ENCODE measurements around the gene SUDS3. TPM values are rescaled to one million over a fixed set of nuclear protein-coding genes. Genes with fewer than 3 reads are reported as not detected.

The SUDS3 gene
- total RNA-seq, 2 donors from 2014 or later: 21.2 to 31.1 TPM

GRCh38 chr12:118430516-118430915 lies 54.2 kb downstream of the SUDS3 start:
- intact Hi-C loops (cut with DNase I): no loop called here

GRCh38 chr12:118432812-118433545 lies 56.6 kb downstream of the SUDS3 start:
- no peak for DNase-seq (ENCODE audit: low spot score)
- intact Hi-C loops (cut with DNase I): no loop called here

More at GRCh38 chr12:118430516-118430915, 54.2 kb downstream of the SUDS3 start:
- DNase-seq (ENCODE audit: low spot score): no peak

- DNase-seq (ENCODE audit: low spot score): no peak
- intact Hi-C loops (cut with DNase I): no loop called here
Measured at GRCh38 chr12:118436002-118436730, 59.8 kb downstream of the SUDS3 start.

GRCh38 chr12:118436986-118437385 lies 60.6 kb downstream of the SUDS3 start:
- intact Hi-C loops (cut with DNase I): no loop called here
- DNase-seq (ENCODE audit: low spot score): no peak

GRCh38 chr12:118439068-118439467 lies 62.7 kb downstream of the SUDS3 start:
- intact Hi-C loops (cut with DNase I): no loop called here
- DNase-seq (ENCODE audit: low spot score): no peak

- no peak for DNase-seq (ENCODE audit: low spot score)
- intact Hi-C loops (cut with DNase I): no loop called here
Measured at GRCh38 chr12:118446247-118446646, 69.9 kb downstream of the SUDS3 start.

GRCh38 chr12:118447181-118447580 lies 70.8 kb downstream of the SUDS3 start:
- no peak for DNase-seq (ENCODE audit: low spot score)
- intact Hi-C loops (cut with DNase I): no loop called here

- no peak for DNase-seq (ENCODE audit: low spot score)
- intact Hi-C loops (cut with DNase I): no loop called here
Measured at GRCh38 chr12:118448341-118448740, 72.0 kb downstream of the SUDS3 start.

GRCh38 chr12:118455327-118455726 lies 79.0 kb downstream of the SUDS3 start:
- no peak for DNase-seq (ENCODE audit: low spot score)
- intact Hi-C loops (cut with DNase I): no loop called here

- DNase-seq (ENCODE audit: low spot score): no peak
- intact Hi-C loops (cut with DNase I): no loop called here
Measured at GRCh38 chr12:118456741-118457140, 80.4 kb downstream of the SUDS3 start.

- intact Hi-C loops (cut with DNase I): no loop called here
- DNase-seq (ENCODE audit: low spot score): no peak
Measured at GRCh38 chr12:118459110-118459509, 82.8 kb downstream of the SUDS3 start.

GRCh38 chr12:118463677-118464076 lies 87.3 kb downstream of the SUDS3 start:
- intact Hi-C loops (cut with DNase I): no loop called here
- no peak for DNase-seq (ENCODE audit: low spot score)

GRCh38 chr12:118465706-118466105 lies 89.4 kb downstream of the SUDS3 start:
- intact Hi-C loops (cut with DNase I): no loop called here
- DNase-seq (ENCODE audit: low spot score): no peak

Other genes starting within 250 kb of the SUDS3 start
- gene PEBP1, start 240.4 kb upstream of the SUDS3 start, total RNA-seq: 100 to 1,000 TPM; 134 to 156 TPM
- gene TAOK3, start 3.6 kb upstream of the SUDS3 start, total RNA-seq: 10 to 100 TPM; 27.9 to 31.8 TPM

Measured in posterior vena cava (tissue), 2 donors.